A673 (cell line): ENCODE data around the gene PAQR8. TPM values are rescaled to one million over a fixed set of nuclear protein-coding genes. Genes with fewer than 3 reads are reported as not detected.

Source experiments
- BruUV-seq: library from RNA; stranded (reverse); fragments of 400-500 nt; replicated peaks from 2 replicates; lab custom pipeline; 2021; lab: Mats Ljungman, UMichigan
- CTCF ChIA-PET: fragments of 300-600 bp; sonication (Branson Sonifier 250); formaldehyde crosslinking; loops from one replicate; lab custom pipeline; 2022; ENCODE audit warnings: antibody characterized with exemption; lab: Charles Lee
- POLR2A ChIA-PET: fragments of 300-600 bp; sonication (Branson Sonifier 250); formaldehyde crosslinking; loops from one replicate; lab custom pipeline; 2022; ENCODE audit warnings: antibody characterized with exemption; ENCODE audit not compliant: low non-redundant PET; lab: Charles Lee
- DNase-seq: peaks from one replicate; pipeline ENCODE4 v3.0.0-alpha.2; 2015; ENCODE audit warnings: low spot score
- H3K27ac ChIP-seq: fragments of 200-600 bp; sonication (generic); 2 replicates; pipeline ENCODE4 v1.5.1; 2016; ENCODE audit warnings: mixed run types, low read depth, mild to moderate bottlenecking, mixed read lengths, antibody characterized with exemption, low read length; ENCODE audit not compliant: poor library complexity, severe bottlenecking
- H3K27me3 ChIP-seq: fragments of 200-600 bp; sonication (generic); replicated peaks from 2 replicates; pipeline ENCODE4 v1.6.1; 2017; ENCODE audit warnings: mixed run types, low read depth, mild to moderate bottlenecking, mixed read lengths, antibody characterized with exemption, low read length; ENCODE audit not compliant: insufficient read depth, poor library complexity
- H3K36me3 ChIP-seq: fragments of 200-600 bp; sonication (generic); 2 replicates; pipeline ENCODE4 v1.6.1; 2016; ENCODE audit warnings: mixed run types, mild to moderate bottlenecking, mixed read lengths, antibody characterized with exemption, low read length; ENCODE audit not compliant: insufficient read depth, poor library complexity, severe bottlenecking
- H3K4me1 ChIP-seq: fragments of 200-600 bp; sonication (generic); 2 replicates; pipeline ENCODE4 v1.6.1; 2017; ENCODE audit warnings: mixed run types, mild to moderate bottlenecking, mixed read lengths, antibody characterized with exemption, low read length; ENCODE audit not compliant: insufficient read depth, poor library complexity, severe bottlenecking
- H3K4me3 ChIP-seq: fragments of 200-600 bp; sonication (generic); 2 replicates; pipeline ENCODE4 v1.5.1; 2016; ENCODE audit warnings: low read depth, mixed run types, mild to moderate bottlenecking, mixed read lengths, low read length; ENCODE audit not compliant: poor library complexity, severe bottlenecking
- H3K9me3 ChIP-seq: fragments of 200-600 bp; sonication (generic); 2 replicates; pipeline ENCODE4 v1.6.1; 2016; ENCODE audit warnings: mixed run types, low read depth, mild to moderate bottlenecking, mixed read lengths, antibody characterized with exemption, low read length; ENCODE audit not compliant: poor library complexity, severe bottlenecking
- EZH2 ChIP-seq: fragments of 200-600 bp; sonication (generic); IDR thresholded peaks from 2 replicates; pipeline ENCODE4 v1.6.1; 2017; ENCODE audit warnings: borderline replicate concordance, low read depth, mild to moderate bottlenecking, mixed read lengths, antibody characterized with exemption, low read length; ENCODE audit not compliant: poor library complexity, severe bottlenecking
- intact Hi-C: fragments of 100-400 bp; cut with micrococcal nuclease; formaldehyde crosslinking; loops from one replicate; pipeline ENCODE4 v1.10.0; 2022; ENCODE audit not compliant: unreplicated experiment
- total RNA-seq: library from RNA; stranded (reverse); gene quantifications from 2 replicates; pipeline ENCODE4 v1.2.3, GENCODE V29; 2021
- TF ChIP-seq, protein P1 (sequence below): fragments of 300-800, 200-600 bp; sonication (generic); conservative IDR thresholded peaks from 2 replicates; pipeline ENCODE4 v1.5.1; 2017; ENCODE audit warnings: low read depth, mild to moderate bottlenecking, antibody characterized with exemption, low read length, moderate library complexity, mixed read lengths

Gene PAQR8
- total RNA-seq, 1 experiment from 2014 or later = 1.5 TPM

DNA sequence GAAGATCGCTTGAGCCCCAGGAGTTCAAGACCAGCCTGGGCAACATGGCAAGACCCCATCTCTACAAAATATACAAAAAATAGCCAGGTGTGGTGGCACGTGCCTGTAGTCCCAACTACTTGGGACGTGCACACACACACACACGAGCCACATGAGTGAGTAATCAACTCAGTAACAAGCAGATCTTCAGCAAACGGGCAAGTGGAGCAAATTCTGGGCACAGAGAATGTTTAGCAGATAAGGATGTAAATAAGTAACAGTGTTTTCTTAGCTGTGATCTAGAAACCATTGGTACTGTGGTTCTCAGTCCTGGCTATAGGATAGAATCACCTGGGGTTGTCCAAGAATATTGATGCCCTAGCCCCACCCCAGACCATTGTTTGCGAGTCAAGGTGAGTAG lies 6.1 kb downstream of the PAQR8 start:
- intact Hi-C loops = no loop called here
- POLR2A ChIA-PET = no interaction called here
- H3K4me1 ChIP-seq = peaks cover 3% of the 10 kb centered on the region
- no peak for DNase-seq
- H3K27me3 ChIP-seq = no peaks in the 10 kb centered on the region
- CTCF ChIA-PET = no interaction called here
- no peaks in the 10 kb centered on the region for H3K9me3 ChIP-seq
- H3K27ac ChIP-seq = no peak overlapping the region
- no TSS peak for BruUV-seq
- H3K36me3 ChIP-seq = no peaks in the 10 kb centered on the region
- TF ChIP-seq EZH2 = no peak
- TF ChIP-seq, protein P1, sequence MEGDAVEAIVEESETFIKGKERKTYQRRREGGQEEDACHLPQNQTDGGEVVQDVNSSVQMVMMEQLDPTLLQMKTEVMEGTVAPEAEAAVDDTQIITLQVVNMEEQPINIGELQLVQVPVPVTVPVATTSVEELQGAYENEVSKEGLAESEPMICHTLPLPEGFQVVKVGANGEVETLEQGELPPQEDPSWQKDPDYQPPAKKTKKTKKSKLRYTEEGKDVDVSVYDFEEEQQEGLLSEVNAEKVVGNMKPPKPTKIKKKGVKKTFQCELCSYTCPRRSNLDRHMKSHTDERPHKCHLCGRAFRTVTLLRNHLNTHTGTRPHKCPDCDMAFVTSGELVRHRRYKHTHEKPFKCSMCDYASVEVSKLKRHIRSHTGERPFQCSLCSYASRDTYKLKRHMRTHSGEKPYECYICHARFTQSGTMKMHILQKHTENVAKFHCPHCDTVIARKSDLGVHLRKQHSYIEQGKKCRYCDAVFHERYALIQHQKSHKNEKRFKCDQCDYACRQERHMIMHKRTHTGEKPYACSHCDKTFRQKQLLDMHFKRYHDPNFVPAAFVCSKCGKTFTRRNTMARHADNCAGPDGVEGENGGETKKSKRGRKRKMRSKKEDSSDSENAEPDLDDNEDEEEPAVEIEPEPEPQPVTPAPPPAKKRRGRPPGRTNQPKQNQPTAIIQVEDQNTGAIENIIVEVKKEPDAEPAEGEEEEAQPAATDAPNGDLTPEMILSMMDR = no peak
- H3K4me3 ChIP-seq = no peak overlapping the region

DNA sequence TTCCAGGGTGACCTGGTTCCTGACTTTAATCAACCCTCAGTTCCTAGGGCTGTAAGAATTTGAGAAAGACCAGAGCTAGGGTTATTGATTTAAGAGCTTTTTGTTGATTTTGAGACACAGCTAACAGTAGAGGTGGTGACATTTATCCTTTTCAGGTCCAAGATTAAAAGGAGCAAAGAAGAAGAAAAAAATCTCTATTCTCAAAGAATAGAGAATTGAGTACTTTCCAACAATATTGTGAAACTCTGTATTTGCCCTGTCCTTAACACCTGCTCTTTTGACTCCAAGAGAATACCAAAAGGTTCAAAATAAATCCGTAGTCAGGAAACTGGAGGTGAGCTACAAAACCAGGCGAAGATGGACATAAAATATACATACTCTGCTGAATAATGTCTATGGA lies 7.3 kb downstream of the PAQR8 start:
- DNase-seq = no peak
- H3K9me3 ChIP-seq = no peaks in the 10 kb centered on the region
- no peak overlapping the region for H3K27ac ChIP-seq
- H3K27me3 ChIP-seq = no peaks in the 10 kb centered on the region
- no peaks in the 10 kb centered on the region for H3K4me1 ChIP-seq
- no peak for TF ChIP-seq EZH2
- no peaks in the 10 kb centered on the region for H3K36me3 ChIP-seq
- no TSS peak for BruUV-seq
- ChIA-PET CTCF (no interaction called here), POLR2A (no interaction called here)
- H3K4me3 ChIP-seq = no peak overlapping the region
- intact Hi-C loops = no loop called here

DNA sequence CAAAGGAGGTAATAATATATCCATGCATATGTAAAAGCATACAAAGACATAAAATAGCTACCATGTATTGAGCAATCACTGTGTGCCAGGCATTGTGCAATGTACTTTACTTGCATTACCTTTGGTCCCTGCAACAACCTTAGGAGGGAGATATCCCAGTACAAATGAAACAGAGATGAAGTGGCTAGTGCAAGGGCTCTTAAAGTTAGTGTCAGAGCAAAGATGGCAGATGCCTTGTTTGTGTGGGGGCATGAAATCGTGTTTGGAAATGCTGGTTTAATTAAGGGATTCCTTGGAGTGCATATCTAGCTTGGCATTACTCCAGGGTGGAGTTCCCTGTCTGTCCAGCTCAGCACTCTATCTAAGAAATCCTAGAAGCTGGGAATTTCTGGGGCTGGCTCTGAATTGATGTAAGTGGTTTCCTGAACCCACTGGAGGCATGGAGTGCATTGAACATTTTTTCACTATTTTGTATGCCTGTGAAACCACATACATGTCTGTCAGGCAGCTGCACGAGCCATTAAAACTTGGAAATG lies 9.8 kb downstream of the PAQR8 start:
- BruUV-seq = no TSS peak
- ChIA-PET POLR2A (no interaction called here), CTCF (interaction anchor here (1.1 kb wide), 1 partner anchor 9 kb away, joined by 4 read pairs; the partner anchor contains the start of gene PAQR8)
- TF ChIP-seq, protein P1 = no peak
- no peak for TF ChIP-seq EZH2
- Histone ChIP-seq H3K27ac (no peak overlapping the region), H3K4me3 (no peak overlapping the region), H3K4me1 (no peaks in the 10 kb centered on the region), H3K27me3 (no peaks in the 10 kb centered on the region), H3K9me3 (no peaks in the 10 kb centered on the region), H3K36me3 (no peaks in the 10 kb centered on the region)
- intact Hi-C loops = no loop called here
- peak; percentile 10 for DNase-seq
